ENCODE measurements around the gene GRAMD2B. TPM values are rescaled to one million over a fixed set of nuclear protein-coding genes. Genes with fewer than 3 reads are reported as not detected.

Gene GRAMD2B
- total and polyA plus RNA-seq, 2 of the 8 experiments (the other 6 are each of a cell fraction or from before 2014, with no cell fraction given): 6.4 to 9.4 TPM

DNA sequence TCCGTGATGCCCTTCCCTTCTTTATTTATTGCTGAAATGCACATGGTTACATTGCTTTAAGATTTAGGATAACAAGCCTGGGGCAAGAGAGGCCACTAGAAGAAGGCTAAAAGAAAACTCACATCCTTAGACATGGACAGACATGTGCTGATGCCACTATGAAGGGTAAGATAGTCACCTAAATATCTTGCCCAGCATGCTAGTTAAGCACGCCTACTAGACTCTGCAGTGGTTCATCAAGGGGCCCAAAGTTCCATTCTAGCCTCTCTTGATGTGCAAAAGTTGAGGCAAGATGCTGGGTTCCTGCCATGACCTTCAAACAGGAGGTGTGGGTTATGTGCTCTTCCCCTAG is 49.3 kb downstream of the GRAMD2B start (continued):
- TF ChIP-seq, protein P1, sequence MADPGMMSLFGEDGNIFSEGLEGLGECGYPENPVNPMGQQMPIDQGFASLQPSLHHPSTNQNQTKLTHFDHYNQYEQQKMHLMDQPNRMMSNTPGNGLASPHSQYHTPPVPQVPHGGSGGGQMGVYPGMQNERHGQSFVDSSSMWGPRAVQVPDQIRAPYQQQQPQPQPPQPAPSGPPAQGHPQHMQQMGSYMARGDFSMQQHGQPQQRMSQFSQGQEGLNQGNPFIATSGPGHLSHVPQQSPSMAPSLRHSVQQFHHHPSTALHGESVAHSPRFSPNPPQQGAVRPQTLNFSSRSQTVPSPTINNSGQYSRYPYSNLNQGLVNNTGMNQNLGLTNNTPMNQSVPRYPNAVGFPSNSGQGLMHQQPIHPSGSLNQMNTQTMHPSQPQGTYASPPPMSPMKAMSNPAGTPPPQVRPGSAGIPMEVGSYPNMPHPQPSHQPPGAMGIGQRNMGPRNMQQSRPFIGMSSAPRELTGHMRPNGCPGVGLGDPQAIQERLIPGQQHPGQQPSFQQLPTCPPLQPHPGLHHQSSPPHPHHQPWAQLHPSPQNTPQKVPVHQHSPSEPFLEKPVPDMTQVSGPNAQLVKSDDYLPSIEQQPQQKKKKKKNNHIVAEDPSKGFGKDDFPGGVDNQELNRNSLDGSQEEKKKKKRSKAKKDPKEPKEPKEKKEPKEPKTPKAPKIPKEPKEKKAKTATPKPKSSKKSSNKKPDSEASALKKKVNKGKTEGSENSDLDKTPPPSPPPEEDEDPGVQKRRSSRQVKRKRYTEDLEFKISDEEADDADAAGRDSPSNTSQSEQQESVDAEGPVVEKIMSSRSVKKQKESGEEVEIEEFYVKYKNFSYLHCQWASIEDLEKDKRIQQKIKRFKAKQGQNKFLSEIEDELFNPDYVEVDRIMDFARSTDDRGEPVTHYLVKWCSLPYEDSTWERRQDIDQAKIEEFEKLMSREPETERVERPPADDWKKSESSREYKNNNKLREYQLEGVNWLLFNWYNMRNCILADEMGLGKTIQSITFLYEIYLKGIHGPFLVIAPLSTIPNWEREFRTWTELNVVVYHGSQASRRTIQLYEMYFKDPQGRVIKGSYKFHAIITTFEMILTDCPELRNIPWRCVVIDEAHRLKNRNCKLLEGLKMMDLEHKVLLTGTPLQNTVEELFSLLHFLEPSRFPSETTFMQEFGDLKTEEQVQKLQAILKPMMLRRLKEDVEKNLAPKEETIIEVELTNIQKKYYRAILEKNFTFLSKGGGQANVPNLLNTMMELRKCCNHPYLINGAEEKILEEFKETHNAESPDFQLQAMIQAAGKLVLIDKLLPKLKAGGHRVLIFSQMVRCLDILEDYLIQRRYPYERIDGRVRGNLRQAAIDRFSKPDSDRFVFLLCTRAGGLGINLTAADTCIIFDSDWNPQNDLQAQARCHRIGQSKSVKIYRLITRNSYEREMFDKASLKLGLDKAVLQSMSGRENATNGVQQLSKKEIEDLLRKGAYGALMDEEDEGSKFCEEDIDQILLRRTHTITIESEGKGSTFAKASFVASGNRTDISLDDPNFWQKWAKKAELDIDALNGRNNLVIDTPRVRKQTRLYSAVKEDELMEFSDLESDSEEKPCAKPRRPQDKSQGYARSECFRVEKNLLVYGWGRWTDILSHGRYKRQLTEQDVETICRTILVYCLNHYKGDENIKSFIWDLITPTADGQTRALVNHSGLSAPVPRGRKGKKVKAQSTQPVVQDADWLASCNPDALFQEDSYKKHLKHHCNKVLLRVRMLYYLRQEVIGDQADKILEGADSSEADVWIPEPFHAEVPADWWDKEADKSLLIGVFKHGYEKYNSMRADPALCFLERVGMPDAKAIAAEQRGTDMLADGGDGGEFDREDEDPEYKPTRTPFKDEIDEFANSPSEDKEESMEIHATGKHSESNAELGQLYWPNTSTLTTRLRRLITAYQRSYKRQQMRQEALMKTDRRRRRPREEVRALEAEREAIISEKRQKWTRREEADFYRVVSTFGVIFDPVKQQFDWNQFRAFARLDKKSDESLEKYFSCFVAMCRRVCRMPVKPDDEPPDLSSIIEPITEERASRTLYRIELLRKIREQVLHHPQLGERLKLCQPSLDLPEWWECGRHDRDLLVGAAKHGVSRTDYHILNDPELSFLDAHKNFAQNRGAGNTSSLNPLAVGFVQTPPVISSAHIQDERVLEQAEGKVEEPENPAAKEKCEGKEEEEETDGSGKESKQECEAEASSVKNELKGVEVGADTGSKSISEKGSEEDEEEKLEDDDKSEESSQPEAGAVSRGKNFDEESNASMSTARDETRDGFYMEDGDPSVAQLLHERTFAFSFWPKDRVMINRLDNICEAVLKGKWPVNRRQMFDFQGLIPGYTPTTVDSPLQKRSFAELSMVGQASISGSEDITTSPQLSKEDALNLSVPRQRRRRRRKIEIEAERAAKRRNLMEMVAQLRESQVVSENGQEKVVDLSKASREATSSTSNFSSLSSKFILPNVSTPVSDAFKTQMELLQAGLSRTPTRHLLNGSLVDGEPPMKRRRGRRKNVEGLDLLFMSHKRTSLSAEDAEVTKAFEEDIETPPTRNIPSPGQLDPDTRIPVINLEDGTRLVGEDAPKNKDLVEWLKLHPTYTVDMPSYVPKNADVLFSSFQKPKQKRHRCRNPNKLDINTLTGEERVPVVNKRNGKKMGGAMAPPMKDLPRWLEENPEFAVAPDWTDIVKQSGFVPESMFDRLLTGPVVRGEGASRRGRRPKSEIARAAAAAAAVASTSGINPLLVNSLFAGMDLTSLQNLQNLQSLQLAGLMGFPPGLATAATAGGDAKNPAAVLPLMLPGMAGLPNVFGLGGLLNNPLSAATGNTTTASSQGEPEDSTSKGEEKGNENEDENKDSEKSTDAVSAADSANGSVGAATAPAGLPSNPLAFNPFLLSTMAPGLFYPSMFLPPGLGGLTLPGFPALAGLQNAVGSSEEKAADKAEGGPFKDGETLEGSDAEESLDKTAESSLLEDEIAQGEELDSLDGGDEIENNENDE (IDR thresholded peaks at IDR 0.05; ENCODE audit: insufficient replicate concordance, low read length): no peak
- no peak for TF ChIP-seq SIRT6 (IDR thresholded peaks at IDR 0.05; ENCODE audit: low read length)
- TF ChIP-seq JUND (IDR thresholded peaks at IDR 0.05; ENCODE audit: low read length): no peak
- no peak for TF ChIP-seq JUN (IDR thresholded peaks at IDR 0.05; ENCODE audit: low read depth, low read length)
- no peak for TF ChIP-seq NANOG (IDR thresholded peaks at IDR 0.05; ENCODE audit: insufficient read depth, low read depth, low read length, poor library complexity, severe bottlenecking)
- TF ChIP-seq SP1 (IDR thresholded peaks at IDR 0.05; ENCODE audit: low read depth, low read length): no peak
- TF ChIP-seq GTF2F1 (IDR thresholded peaks at IDR 0.05; ENCODE audit: borderline replicate concordance, low read depth, low read length): no peak
- no peak for TF ChIP-seq CREB1 (IDR thresholded peaks at IDR 0.05)
- no peak for TF ChIP-seq MAFK (IDR thresholded peaks at IDR 0.05; ENCODE audit: low read depth, low read length)
- no peak for TF ChIP-seq KDM1A (IDR thresholded peaks at IDR 0.05; ENCODE audit: borderline replicate concordance, low read length)
- TF ChIP-seq TEAD4 (IDR thresholded peaks at IDR 0.05; ENCODE audit: low read depth, low read length): no peak
- no peak for TF ChIP-seq BRCA1 (IDR thresholded peaks at IDR 0.05; ENCODE audit: low read depth, low read length)
- TF ChIP-seq, protein P2, sequence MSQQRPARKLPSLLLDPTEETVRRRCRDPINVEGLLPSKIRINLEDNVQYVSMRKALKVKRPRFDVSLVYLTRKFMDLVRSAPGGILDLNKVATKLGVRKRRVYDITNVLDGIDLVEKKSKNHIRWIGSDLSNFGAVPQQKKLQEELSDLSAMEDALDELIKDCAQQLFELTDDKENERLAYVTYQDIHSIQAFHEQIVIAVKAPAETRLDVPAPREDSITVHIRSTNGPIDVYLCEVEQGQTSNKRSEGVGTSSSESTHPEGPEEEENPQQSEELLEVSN (IDR thresholded peaks at IDR 0.05): no peak

Data from H1 (cell line).